Muscle of arm (tissue), 12 donors: ENCODE data around the gene FARP1. TPM values are rescaled to one million over a fixed set of nuclear protein-coding genes. Genes with fewer than 3 reads are reported as not detected.
A peak's percentile ranks its signal among the peaks of the same experiment; 100 is the strongest.
"Not testable (repeated sequence)": the region's sequence is repeated elsewhere in the genome, so short reads cannot be mapped to it uniquely, and the experiment has no call there.

Experiments used
- DNase-seq: peaks from one replicate; pipeline ENCODE4 v3.0.0-alpha.2; 2013
- polyA plus RNA-seq, 12 donors: library from polyadenylated mRNA; unstranded; fragments of 120-200 nt; gene quantifications; one replicate each; pipeline ENCODE4 v1.2.1, GENCODE V29; 2013; ENCODE audit not compliant: insufficient read length in 12 of 12

FARP1 gene
- polyA plus RNA-seq, 12 donors, result 67.3 to 111 (median 73.0) TPM; not detected in 1

DNA sequence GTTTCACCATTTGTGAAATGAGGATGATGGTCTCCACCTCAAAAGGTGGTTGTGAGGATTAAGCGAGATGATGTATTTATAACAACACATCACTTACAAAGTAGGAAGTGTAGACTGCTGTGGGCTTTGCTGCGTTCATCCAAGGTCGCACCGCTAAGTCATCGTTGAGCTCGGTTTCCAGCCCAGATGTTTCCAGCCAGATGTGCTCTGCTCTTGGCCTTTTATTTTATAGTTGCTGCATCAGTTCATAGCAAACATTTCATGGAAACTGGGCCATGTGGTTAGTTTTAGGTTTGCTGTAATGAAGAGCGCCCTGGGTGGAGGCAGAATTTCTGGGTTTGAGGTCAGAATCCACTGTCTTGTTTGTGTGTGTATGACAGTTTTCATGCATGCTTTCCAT lies 110.6 kb downstream of the FARP1 start:
- DNase-seq, result no peak

DNA sequence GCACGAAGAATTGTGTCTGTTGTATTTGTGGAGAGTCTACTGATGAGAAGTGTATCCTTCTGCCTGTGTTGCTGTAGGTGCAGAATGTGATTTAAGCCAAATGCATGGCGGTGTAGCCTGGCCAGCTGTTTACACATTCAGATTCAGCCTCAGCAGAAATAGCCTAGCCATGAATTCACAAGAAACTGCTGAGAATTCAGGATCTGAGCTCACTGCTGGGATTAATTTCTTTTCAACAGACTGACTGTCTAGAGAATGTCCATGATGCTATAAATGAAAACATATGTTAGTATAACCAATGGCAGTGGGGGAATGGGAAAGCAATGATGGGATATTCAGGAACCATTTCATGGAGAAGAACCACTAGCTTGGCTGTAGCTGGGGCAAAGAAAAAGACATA lies 111.6 kb downstream of the FARP1 start:
- DNase-seq, result peak; percentile 51

DNA sequence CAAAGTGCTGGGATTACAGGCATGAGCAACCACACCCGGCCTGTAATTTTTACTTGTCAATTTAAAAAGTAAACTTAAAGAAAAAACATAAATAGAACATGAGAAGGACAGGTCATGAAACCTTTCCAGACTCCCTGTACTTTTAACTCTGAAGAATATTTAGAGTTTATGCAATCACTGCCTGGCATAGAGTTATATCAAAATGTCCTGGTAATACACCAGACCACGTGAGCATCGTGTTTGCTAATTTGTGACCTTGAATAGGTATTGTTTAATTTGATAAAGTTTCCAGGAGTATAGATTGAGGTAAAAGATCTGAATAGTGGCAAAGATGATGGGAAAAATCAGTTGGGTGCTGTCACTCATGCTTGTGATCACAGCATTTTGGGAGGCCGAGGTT lies 115.3 kb downstream of the FARP1 start:
- no peak for DNase-seq

DNA sequence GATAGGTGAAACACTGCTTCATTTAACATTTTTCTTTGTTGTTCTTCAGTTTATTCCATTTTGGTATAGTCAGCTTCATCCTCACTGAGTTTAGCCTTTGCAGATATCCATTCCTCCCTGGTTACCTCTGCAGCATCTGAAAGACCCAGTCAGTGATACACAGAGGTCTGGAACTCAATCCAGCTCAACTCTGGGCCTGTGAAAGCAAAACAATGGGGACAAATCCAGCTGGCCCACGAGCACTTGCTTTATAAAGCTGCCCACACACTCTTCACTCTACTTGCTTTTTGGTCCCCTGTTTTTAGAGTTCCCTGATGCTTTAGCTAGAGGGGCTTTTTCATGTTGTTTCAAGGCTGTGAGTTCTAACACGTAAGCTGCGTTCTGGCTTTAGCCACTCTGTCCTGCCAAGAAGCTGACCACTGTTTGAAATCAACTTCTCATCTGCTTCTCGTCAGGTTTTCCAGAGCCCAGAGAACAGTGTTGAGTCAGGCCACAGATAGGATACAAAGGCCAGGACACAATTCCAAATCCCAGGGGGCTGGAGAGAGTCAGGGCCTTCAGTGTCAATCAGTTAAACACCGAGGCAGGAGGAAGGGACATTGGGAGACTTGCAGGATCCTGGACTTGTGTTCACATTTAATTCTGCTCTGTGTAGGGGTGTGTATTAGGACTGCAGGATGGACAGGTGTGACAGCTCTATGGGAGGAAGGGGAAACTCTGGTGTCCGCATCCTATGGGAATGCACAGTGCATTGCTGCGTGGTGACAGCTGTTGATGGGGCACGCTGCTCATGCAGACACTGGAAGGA lies 117.7 kb downstream of the FARP1 start:
- no peak for DNase-seq

DNA sequence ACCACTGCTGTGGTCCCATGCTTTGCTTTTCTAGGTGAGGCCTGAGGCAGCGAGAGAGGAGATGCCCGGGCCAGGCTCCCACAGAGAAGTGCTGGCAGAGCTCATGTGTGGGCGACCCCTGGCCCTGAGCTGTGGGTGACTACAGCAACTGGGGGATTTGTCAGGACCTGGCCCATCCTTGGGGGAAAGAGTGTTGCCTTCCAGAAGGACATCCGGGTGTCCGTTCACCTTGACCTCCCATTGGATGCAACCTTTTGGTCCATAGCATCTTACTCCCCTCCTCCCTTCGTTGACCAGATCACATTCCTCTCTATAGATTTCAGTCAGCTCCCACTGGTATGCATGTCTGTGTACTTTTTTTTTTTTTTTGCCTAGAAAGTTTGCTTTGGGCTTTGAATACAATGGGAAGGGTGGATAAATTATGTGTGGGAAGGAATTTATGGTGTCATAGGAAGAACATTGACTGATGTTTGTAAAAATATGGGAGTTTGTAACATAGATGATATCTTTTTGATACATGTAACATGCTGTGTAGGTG lies 118.3 kb downstream of the FARP1 start:
- no peak for DNase-seq

DNA sequence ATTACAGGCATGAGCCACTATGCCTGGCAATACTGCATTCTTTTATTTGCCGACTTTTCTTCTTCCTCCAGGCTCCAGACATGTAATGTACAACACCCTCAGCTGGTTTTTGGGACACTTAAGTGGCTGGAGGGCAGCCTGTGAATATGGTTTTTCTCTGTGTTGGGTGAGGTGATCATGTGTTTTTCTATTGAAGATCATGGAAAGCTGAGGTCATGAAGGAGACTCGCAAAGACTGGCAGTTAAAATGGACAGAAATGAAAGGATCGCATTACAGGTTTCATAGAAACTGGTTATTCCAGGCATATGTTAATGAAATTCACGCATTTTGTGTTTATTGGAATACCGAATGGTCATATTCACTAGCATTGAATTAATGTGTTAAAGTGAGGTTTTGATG lies 119.4 kb downstream of the FARP1 start:
- DNase-seq, result no peak

DNA sequence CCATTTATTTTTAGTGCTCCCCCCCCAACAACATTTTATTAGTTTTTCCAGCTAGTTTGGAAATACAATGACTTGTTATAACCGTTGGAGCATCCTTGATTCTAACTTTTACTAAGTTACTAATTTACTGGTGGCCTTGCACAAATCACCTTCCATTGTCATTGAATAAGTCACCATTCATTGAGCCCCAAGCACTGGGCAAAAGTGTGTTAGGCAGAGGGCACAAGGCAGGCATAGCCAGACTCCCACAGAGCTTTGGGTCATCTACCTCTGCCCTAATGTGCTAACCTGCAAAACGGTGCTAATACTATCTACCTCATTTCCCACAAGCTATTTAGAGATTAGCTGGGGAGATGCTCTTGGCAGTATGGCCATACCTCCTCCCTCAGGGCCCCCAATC lies 120.9 kb downstream of the FARP1 start:
- no peak for DNase-seq

DNA sequence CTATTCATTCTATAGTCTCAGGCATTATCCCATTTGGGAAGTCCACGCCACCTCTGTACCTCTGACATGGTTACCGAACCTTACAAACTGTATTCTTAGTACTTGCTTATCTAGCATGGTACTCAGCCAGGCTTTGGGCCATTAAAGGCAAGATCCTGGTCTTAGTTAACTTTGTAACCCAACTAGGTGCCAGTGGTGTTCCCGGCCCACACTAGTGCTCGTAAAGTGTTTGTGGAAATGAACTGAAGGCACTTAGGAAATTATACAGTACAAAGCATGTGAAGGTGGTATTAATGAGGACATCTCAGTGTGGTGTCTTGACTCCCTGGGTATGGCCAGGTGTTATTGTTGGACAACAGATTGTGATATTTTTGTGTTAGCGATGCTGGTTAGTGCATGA lies 122.0 kb downstream of the FARP1 start:
- DNase-seq, result no peak

DNA sequence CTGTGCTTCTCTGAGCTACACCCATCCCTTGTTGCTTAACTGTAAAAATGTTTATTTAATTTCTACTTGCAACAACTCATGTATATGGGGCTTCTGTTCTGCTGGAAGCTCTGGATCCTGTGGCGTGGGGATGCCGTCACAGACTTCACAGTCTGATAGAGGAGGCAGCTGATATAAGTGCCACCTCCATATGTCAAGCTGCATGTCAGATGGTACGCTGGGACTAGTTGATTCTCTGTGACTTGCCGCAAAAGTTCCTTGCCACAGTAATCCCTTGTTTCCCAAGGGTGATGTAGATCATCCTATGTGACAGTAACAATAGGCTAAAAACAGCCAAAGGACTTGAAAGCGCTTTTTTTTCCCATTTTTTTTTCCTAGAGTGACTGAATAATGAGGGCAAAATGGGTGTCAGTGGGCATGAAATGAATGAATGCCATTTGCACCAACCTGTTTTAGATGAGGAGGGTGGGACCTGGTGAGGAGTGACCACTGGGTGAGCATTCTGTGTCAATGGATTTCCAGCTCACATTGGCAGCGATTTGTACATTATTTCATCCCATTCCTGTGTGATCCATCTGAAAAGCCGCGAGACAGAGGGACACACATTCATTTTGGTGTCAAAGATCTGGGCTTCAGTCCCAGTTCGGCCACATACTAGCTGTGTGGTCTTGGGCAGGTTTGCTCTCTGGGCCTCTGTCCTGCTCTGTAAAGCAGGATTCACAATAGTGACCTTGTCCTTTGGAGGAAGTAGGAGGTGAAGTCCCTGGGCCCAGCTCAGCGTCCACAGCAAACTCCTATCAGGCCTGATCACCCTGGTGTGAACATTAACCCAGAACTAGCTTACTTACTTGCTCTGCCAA lies 123.0 kb downstream of the FARP1 start:
- DNase-seq, result no peak

DNA sequence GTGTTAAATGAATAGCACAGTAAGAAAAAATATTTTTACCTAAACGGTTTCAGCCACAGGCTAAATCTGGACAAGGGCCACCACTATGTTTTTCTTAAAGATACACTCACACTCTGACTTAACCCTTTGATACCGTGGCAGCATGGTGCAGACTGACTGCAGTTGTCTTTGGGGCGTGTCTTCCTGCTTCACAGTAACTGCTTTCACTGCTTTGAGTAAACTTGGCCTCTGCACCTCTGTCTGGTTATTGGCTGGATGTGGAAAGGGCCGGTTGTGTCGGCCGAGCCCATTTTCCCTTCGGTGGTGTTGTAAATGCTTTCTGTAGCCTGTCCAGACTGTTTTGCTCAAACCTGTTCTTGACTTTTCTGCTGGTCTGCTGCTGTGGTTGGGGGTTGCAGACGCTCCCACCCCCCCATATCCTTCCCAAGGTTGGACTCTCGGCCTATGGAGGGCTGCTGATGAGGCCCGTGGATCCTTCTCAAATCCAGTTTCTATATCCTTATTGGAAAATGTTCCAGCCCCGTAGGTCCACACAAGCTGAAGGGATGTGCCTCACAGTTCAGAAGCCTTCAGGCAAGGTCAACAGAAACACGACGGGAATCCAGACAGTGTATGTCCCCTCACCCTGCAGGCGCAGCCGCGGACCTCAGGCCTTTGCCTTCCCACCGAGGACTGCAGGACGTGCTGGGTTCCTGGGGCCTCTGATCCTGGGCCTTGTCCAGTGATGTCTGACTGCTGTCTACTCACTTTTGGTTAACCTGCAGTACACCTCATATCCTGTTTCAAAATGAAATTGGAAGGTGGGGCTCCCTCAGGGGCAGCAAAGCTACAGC lies 124.4 kb downstream of the FARP1 start:
- no peak for DNase-seq

DNA sequence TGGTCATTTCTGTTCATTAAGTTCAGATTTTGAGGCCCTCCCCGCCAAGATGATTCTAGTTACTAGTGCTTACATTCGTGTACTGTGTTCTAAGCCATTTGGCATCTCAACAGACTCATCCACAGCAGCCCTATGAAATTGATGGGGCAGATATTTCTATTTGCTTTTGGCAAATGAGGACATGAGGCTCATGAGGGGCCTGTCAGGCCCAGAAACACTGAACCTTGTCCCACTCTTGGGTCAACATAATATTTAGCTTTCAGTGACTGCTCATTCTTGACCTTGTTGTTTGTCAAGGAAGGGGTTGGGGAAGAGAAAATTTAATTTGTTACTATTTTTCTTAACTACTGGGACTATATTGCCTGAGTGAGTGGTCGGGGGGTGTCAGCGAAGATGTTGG lies 126.5 kb downstream of the FARP1 start:
- no peak for DNase-seq

DNA sequence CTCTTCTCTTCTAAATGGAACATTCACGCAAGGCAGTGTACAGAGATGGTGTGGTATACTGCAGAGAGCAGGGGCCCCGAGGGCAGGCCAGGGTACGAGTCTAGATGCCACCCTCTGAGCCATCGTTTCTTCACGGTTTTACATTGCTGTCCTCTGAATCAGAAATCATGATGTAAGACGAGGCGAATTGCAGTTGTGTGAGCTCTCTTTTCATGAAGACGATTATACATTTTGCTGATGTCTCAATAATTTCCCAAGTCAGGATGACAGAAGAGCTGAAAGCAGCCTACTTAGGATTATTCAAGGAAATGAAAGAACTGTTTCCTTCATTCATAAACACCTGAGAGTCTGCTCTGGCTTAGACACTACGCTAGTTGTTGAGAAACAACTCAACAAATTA lies 127.9 kb downstream of the FARP1 start:
- DNase-seq, result no peak

DNA sequence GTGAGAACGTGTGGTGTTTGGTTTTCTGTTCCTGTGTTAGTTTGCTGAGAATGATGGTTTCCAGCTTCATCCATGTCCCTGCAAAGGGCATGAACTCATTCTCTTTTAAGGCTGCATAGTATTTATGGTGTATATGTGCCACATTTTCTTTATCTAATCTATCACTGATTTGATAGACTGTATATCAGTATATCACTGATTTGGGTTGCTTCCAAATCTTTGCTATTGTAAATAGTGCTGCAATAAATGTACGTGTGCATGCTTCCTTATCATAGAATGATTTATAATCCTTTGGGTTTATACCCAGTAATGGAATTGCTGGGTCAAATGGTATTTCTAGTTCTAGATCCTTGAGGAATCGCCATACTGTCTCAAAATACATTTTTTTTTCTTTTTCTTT lies 128.8 kb downstream of the FARP1 start:
- DNase-seq, result not testable (repeated sequence)

DNA sequence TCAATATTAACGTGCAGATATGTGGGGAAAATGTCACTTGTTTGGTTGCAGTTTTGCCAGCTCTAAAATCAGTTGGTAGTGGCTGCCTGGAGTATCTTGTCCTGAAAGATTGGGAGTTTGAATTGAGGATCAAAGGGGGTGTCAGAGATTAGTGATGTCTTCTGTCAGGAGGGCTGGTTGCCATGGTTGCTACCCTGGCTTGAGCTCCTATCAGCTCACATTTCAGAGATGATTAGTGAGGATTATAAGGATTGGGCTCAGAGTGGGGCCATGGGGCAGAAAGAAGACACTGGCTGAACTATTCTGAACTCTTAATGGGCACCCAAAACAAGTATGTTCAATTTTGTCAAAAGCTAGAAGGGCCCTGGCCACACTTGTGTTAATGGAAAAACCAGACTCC lies 129.7 kb downstream of the FARP1 start:
- DNase-seq, result no peak

DNA sequence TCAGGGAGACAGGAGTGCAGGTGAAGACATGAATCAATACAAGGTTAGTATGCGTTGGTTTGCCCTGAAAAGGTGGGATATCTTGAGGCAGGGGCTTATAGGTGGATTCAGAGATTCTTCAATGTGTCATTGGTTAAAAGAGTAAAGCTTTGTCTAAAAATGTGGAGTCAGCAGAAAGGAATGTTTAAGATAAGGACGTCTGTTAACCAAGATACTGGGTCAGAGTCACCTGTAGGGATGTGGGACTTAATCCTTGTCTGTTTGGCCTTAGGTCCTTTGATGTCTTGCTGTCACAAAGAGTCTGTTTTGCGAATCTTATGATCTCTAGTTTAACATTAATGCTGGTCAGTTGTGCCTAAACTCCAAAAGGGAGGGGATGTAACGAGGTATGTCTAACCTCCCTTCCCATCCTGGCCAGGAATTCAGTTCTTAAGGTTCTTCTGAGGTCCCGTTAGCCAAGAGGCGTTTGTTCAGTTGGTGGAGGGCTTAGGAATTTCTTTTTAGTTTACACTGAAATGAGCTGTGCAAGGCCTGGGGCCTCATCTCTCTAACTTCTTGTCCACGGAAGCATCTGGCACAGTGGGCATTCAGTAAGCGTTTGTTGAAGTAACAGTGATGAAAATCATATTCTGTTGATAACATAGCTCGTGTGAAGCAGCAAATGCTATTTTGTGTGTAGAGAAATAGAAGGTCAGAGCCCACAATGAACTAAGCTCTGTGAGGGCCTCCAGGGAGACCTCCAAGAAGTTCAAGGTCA lies 130.4 kb downstream of the FARP1 start:
- no peak for DNase-seq

DNA sequence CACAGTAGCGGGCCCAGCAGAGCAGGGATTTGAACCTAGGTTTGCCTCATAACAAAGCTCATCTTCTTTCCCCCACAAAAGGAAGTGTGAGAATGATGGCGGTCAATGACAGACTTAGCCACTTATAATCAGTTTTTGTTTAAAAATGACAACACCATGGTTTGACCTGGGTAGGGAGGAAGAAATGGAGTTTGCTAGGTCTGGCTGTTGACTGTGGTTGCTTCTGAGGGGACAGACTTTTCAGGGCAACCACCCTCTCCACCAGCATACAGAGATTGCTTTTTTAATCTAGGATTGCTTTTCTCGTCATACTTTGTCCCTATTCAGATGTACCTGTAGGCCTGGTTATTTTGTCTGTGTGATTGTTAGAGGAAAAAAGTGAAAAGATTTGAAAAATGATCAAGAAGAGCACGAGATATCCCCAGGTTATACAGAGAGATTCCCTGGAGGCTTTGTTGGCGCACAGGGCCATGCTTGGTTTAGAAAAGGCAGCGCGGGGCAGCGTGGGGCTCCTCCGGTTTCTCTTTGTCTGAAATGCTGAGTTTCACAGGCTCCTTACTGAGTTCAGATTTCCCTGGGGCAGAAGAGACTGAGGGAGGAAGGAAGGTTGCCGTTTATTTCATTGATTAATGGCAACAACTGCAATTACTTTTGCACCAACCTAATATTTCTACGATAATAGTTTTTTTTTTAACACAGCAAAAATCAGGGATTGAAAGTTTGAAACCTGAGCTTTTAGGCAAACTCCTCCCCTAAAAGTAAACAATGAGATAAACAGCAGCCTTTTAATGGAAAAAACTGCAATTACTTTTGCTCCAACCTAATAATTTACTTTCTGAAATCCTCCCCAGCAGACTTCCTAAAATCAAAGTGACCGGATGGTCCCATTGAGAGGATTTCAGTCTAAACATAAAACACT lies 131.2 kb downstream of the FARP1 start:
- no peak for DNase-seq

DNA sequence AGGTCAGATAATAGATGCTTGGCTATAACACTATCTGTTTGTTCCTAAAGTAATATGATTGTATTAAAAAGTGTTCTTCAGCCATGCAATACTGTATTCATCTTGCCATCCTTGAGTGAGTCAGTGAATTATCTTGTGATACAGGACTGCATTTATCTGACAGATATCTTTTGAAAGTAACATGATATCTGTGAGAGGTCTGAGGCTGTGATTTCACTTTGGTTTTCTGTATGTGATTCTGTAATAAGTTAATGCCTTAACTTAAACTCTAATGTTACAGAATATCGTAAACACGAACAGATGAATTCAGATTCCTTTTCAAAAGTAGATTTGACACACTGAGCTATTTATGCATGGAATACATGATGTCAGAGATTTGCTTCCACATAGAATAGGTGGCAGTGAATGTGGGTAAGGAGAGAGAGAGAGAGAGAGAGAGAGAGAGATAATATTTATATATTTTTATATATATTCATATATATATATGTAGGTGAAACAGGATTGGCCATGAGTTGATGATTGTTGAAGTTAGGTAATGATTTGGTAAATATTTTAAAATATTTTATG lies 132.1 kb downstream of the FARP1 start:
- DNase-seq, result no peak

DNA sequence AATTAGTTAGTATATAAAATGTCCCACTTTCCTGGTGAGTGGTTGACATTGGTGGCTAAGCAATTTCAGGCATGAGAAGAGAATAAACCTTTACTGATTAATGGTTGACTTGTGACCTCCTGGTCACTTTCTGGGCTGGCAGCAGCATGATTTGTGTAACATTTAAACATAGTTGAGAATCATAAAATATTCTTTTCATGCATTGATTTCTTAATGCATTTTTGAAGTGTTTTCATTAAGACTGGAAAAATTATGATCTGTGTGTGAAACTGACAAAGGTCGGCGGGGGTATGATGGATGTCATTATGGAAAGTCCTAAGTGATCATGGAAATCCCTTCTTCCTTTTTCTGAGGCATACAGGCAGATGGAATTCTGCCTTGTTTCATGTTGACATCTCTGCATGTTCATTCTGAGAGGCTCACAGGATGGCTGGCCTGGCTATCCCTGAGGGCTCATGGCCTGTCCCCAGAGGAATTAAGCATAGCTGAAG lies 132.8 kb downstream of the FARP1 start:
- DNase-seq, result no peak

DNA sequence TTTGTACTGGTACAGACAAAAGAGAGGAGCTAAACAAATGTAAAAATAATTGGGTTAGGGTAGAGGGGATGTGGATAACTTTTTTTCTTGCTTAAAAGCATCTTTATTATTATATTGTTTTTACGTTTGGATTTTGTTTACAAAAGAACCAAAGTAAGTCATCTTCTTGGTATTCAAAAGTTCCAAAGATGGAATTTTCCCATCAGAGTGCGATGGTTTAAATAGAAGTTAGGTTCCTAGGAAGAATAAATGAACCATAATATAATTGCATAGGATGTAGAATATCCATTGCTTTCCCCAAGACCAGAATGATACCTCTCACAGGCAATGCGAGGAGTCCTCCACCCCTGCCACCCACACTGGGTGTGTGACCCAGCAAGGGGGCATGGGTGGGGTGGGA lies 133.6 kb downstream of the FARP1 start:
- DNase-seq, result no peak
